Measurements from ENCODE around the gene ZFYVE1. TPM values are rescaled to one million over a fixed set of nuclear protein-coding genes. Genes with fewer than 3 reads are reported as not detected.
"Not testable (repeated sequence)": the region's sequence is repeated elsewhere in the genome, so short reads cannot be mapped to it uniquely, and the experiment has no call there.

ZFYVE1 gene
- total RNA-seq, 2 experiments from 2014 or later: 12.5 to 12.9 TPM

- no peak overlapping the region for H3K4me3 Mint-ChIP-seq
- ChIA-PET POLR2A (no interaction called here), CTCF (interaction anchor here (1.0 kb wide), 1 partner anchor 34 kb away, joined by 4 read pairs; no protein-coding TSS in a partner anchor)
- peaks cover 21% of the 10 kb centered on the region for H3K36me3 Mint-ChIP-seq (ENCODE audit: low read depth)
- no peak for DNase-seq
- H3K9me3 Mint-ChIP-seq: no peaks in the 10 kb centered on the region
- H3K27me3 Mint-ChIP-seq: no peaks in the 10 kb centered on the region
- peaks cover 17% of the 10 kb centered on the region for H3K4me1 Mint-ChIP-seq
- no peak overlapping the region for H3K27ac Mint-ChIP-seq
Observed at GRCh38 chr14:72966038-72966437, 60.9 kb downstream of the ZFYVE1 start.

DNA sequence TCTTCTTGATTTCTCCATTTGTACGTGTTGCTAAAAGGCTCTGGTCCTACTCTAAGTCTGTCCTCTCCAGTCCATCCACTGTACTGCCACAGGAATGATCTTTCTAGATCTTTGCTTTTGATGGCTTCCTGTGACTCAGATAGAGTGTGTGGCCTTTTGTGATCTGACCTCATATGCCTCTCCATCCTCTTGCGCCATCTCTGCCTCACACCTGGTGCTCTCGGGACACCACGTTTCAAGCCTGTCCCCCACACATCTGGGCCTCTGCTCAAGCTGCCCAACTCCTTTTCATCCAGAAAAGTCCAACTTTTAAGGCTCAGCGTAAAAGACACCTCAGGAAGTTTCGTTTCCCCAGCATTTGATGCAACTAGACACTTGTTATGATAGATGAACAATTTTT is 61.7 kb downstream of the ZFYVE1 start:
- ChIA-PET CTCF (no interaction called here), POLR2A (no interaction called here)
- Mint-ChIP-seq H3K4me3 (no peak overlapping the region), H3K9me3 (no peaks in the 10 kb centered on the region), H3K27ac (peak overlapping the region; percentile 36), H3K4me1 (peaks cover 17% of the 10 kb centered on the region), H3K36me3 (ENCODE audit: low read depth) (peaks cover 26% of the 10 kb centered on the region), H3K27me3 (no peaks in the 10 kb centered on the region)
- no peak for DNase-seq

- ChIA-PET POLR2A (no interaction called here), CTCF (interaction anchor here (1.0 to 1.4 kb wide), 3 partner anchors 9 to 486 kb away, joined by 3 to 5 read pairs (median 4); no protein-coding TSS in a partner anchor)
- H3K9me3 Mint-ChIP-seq: no peaks in the 10 kb centered on the region
- no peak overlapping the region for H3K4me3 Mint-ChIP-seq
- no peak for DNase-seq
- H3K4me1 Mint-ChIP-seq: peaks cover 17% of the 10 kb centered on the region
- peaks cover 16% of the 10 kb centered on the region for H3K36me3 Mint-ChIP-seq (ENCODE audit: low read depth)
- no peak overlapping the region for H3K27ac Mint-ChIP-seq
- H3K27me3 Mint-ChIP-seq: no peaks in the 10 kb centered on the region
Observed at GRCh38 chr14:72962829-72963312, 64.0 kb downstream of the ZFYVE1 start.

GRCh38 chr14:72962336-72962754 is 64.6 kb downstream of the ZFYVE1 start:
- DNase-seq, POLR2A ChIA-PET, H3K27ac Mint-ChIP-seq, H3K4me3 Mint-ChIP-seq, H3K9me3 Mint-ChIP-seq, H3K27me3 Mint-ChIP-seq: not testable (repeated sequence)
- Mint-ChIP-seq H3K4me1 (peaks cover 17% of the 10 kb centered on the region), H3K36me3 (ENCODE audit: low read depth) (peaks cover 16% of the 10 kb centered on the region)
- CTCF ChIA-PET: interaction anchor here (0.8 to 2.1 kb wide), 5 partner anchors 10 to 486 kb away, joined by 3 to 7 read pairs (median 4); no protein-coding TSS in a partner anchor

GRCh38 chr14:72961579-72962335 is 65.1 kb downstream of the ZFYVE1 start:
- H3K9me3 Mint-ChIP-seq: no peaks in the 10 kb centered on the region
- peaks cover 14% of the 10 kb centered on the region for H3K36me3 Mint-ChIP-seq (ENCODE audit: low read depth)
- H3K27ac Mint-ChIP-seq: no peak overlapping the region
- CTCF ChIA-PET: interaction anchor here (0.8 to 2.1 kb wide), 3 partner anchors 12 to 448 kb away, joined by 3 to 7 read pairs (median 4); no protein-coding TSS in a partner anchor
- POLR2A ChIA-PET: no interaction called here
- no peak for DNase-seq
- no peaks in the 10 kb centered on the region for H3K27me3 Mint-ChIP-seq
- H3K4me3 Mint-ChIP-seq: no peak overlapping the region
- peaks cover 17% of the 10 kb centered on the region for H3K4me1 Mint-ChIP-seq

- H3K4me3 Mint-ChIP-seq, H3K27ac Mint-ChIP-seq, H3K9me3 Mint-ChIP-seq, POLR2A ChIA-PET, H3K27me3 Mint-ChIP-seq, DNase-seq: not testable (repeated sequence)
- Mint-ChIP-seq H3K36me3 (ENCODE audit: low read depth) (peaks cover 20% of the 10 kb centered on the region), H3K4me1 (peaks cover 17% of the 10 kb centered on the region)
- CTCF ChIA-PET: interaction anchor here (0.6 to 2.1 kb wide), 2 partner anchors 13 to 198 kb away, joined by 3 to 7 read pairs; no protein-coding TSS in a partner anchor
Observed at GRCh38 chr14:72961016-72961415, 65.9 kb downstream of the ZFYVE1 start.

DNA sequence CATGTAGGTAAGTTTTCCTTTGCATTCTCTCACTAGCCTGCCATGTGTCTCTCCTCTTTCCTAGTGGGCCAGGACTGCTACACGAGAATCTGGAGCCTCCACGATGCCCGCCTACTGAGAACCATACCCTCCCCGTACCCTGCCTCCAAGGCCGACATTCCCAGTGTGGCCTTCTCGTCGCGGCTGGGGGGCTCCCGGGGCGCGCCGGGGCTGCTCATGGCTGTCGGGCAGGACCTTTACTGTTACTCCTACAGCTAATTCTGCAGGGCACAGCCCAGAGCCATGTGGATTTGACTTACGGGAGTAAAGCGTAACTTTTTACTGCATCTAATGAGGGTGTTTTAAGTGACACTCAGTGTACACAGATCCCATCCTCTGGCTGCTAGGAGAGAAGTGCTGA is 68.4 kb downstream of the ZFYVE1 start:
- Mint-ChIP-seq H3K27me3 (no peaks in the 10 kb centered on the region), H3K4me1 (peaks cover 5% of the 10 kb centered on the region), H3K36me3 (ENCODE audit: low read depth) (peaks cover 23% of the 10 kb centered on the region), H3K27ac (no peak overlapping the region), H3K4me3 (no peak overlapping the region), H3K9me3 (no peaks in the 10 kb centered on the region)
- no peak for DNase-seq
- CTCF ChIA-PET: interaction anchor here (1.0 to 1.3 kb wide), 2 partner anchors 8 to 10 kb away, joined by 4 to 5 read pairs; no protein-coding TSS in a partner anchor
- POLR2A ChIA-PET: no interaction called here

DNA sequence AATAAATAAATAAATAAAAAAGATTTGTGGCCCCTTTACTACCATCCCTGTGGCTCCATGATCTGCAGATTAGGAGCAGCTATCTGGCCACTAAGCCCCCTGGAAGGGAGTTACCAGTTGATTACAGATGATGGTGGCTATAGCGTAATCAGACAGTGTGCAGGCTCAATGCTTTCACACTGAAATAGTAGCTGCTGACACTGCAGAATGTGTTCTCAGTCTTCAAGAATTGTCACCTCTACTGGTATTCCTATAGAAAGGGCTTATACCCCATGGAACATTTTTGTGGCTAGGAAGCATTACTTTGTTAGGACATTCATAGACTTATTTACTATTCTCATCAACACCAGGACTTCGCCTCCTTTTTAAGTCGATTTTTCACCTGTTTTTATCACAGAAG is 69.7 kb downstream of the ZFYVE1 start:
- Mint-ChIP-seq H3K9me3 (no peaks in the 10 kb centered on the region), H3K27ac (no peak overlapping the region), H3K36me3 (ENCODE audit: low read depth) (peaks cover 23% of the 10 kb centered on the region), H3K4me3 (no peak overlapping the region), H3K27me3 (no peaks in the 10 kb centered on the region), H3K4me1 (no peaks in the 10 kb centered on the region)
- CTCF ChIA-PET: interaction anchor here (0.6 to 1.3 kb wide), 2 partner anchors 8 to 321 kb away, joined by 3 read pairs; no protein-coding TSS in a partner anchor
- POLR2A ChIA-PET: no interaction called here
- DNase-seq: no peak

GRCh38 chr14:72956741-72957140 is 70.2 kb downstream of the ZFYVE1 start:
- H3K4me3 Mint-ChIP-seq, H3K9me3 Mint-ChIP-seq, POLR2A ChIA-PET, CTCF ChIA-PET, DNase-seq, H3K27me3 Mint-ChIP-seq, H3K27ac Mint-ChIP-seq, H3K4me1 Mint-ChIP-seq: not testable (repeated sequence)
- peaks cover 23% of the 10 kb centered on the region for H3K36me3 Mint-ChIP-seq (ENCODE audit: low read depth)

GRCh38 chr14:72952171-72952570 is 74.7 kb downstream of the ZFYVE1 start:
- Mint-ChIP-seq H3K9me3 (no peaks in the 10 kb centered on the region), H3K27ac (no peak overlapping the region), H3K27me3 (no peaks in the 10 kb centered on the region), H3K4me1 (peaks cover 2% of the 10 kb centered on the region), H3K4me3 (no peak overlapping the region), H3K36me3 (ENCODE audit: low read depth) (peaks cover 14% of the 10 kb centered on the region)
- ChIA-PET POLR2A (no interaction called here), CTCF (no interaction called here)
- no peak for DNase-seq

DNA sequence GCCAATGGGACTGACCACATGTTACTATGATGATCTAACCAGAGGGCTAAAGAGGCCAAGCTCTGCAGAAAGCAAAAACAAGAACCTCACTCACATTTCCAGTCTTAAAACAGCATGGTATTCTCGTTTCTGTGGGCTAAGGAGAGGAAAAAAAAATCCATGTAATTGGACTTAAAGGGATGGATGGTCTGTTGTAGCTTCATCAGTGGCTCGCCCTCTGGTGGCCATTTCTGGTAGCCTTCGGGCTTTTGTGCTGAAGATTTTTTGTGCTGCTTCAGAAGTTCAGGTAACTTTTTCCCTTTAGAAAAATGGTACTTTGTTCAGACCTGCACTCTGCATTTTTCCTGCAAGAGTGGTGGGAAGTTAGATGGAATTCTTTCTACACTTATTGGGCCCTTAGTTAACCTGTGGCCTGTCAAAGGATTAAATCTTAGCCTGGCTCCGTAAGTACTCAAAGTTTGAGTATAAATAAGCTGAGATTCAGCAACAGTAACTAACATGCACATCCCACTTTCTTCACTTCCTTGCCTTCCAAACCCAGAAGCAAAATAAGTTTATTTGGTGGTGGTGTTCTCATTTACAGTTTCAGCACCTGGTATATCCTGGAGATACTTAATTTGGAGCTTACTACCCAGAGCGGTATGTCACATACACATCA is 78.3 kb downstream of the ZFYVE1 start:
- CTCF ChIA-PET: interaction anchor here (0.6 to 2.5 kb wide), 12 partner anchors 9 to 449 kb away, joined by 3 to 20 read pairs (median 4); no protein-coding TSS in a partner anchor
- DNase-seq: peak; percentile 76
- POLR2A ChIA-PET: no interaction called here
- Mint-ChIP-seq H3K4me1 (peaks cover 2% of the 10 kb centered on the region), H3K9me3 (no peaks in the 10 kb centered on the region), H3K27ac (no peak overlapping the region), H3K27me3 (no peaks in the 10 kb centered on the region), H3K36me3 (ENCODE audit: low read depth) (peaks cover 19% of the 10 kb centered on the region), H3K4me3 (no peak overlapping the region)

GRCh38 chr14:72947366-72948160 is 79.3 kb downstream of the ZFYVE1 start:
- ChIA-PET POLR2A (no interaction called here), CTCF (interaction anchor here (1.4 to 2.5 kb wide), 5 partner anchors 8 to 434 kb away, joined by 4 to 20 read pairs (median 7); no protein-coding TSS in a partner anchor)
- H3K27ac Mint-ChIP-seq: no peak overlapping the region
- no peak for DNase-seq
- no peaks in the 10 kb centered on the region for H3K27me3 Mint-ChIP-seq
- peaks cover 24% of the 10 kb centered on the region for H3K36me3 Mint-ChIP-seq (ENCODE audit: low read depth)
- H3K4me3 Mint-ChIP-seq: no peak overlapping the region
- H3K9me3 Mint-ChIP-seq: no peaks in the 10 kb centered on the region
- H3K4me1 Mint-ChIP-seq: peaks cover 2% of the 10 kb centered on the region
